Progenitor cell of endocrine pancreas (in vitro differentiated cells): Measurements from ENCODE around the gene USP32. TPM values are rescaled to one million over a fixed set of nuclear protein-coding genes. Genes with fewer than 3 reads are reported as not detected.

Experiments used
- DNase-seq: peaks from one replicate; pipeline ENCODE4 v3.0.0; 2021; ENCODE audit warnings: low spot score; ENCODE audit not compliant: unreplicated experiment
- H3K27ac Mint-ChIP-seq: 2 replicates; pipeline ENCODE4 v1.8.0; 2021; ENCODE audit warnings: mild to moderate bottlenecking, moderate library complexity, mixed read lengths
- H3K27me3 Mint-ChIP-seq: 2 replicates; pipeline ENCODE4 v1.8.0; 2021; ENCODE audit warnings: mixed read lengths
- H3K36me3 Mint-ChIP-seq: 2 replicates; pipeline ENCODE4 v1.8.0; 2022; ENCODE audit warnings: mixed read lengths; ENCODE audit not compliant: insufficient read depth
- H3K4me1 Mint-ChIP-seq: 2 replicates; pipeline ENCODE4 v1.8.0; 2021; ENCODE audit warnings: low read depth, mixed read lengths
- H3K4me3 Mint-ChIP-seq: 2 replicates; pipeline ENCODE4 v1.8.0; 2021; ENCODE audit warnings: low read depth, mild to moderate bottlenecking, moderate library complexity, mixed read lengths
- H3K9me3 Mint-ChIP-seq: 2 replicates; pipeline ENCODE4 v1.8.0; 2021; ENCODE audit warnings: low read depth, mixed read lengths
- CTCF ChIP-seq: fragments of 200-600 bp; sonication (generic); IDR thresholded peaks from one replicate; pipeline ENCODE4 v1.5.0; 2021; ENCODE audit warnings: antibody characterized with exemption, mild to moderate bottlenecking; ENCODE audit not compliant: unreplicated experiment
- total RNA-seq: library from RNA; stranded (reverse); gene quantifications from 2 replicates; pipeline ENCODE4 v1.2.1, GENCODE V29; 2021

The USP32 gene
- total RNA-seq, 1 donor from 2014 or later = 42.7 TPM

GRCh38 chr17:60300949-60301348 lies 91.0 kb downstream of the USP32 start:
- Mint-ChIP-seq H3K4me3 (no peak overlapping the region), H3K36me3 (no peaks in the 10 kb centered on the region), H3K27me3 (no peaks in the 10 kb centered on the region), H3K27ac (no peak overlapping the region), H3K9me3 (no peaks in the 10 kb centered on the region), H3K4me1 (peaks cover 16% of the 10 kb centered on the region)
- no peak for DNase-seq
- no peak for TF ChIP-seq CTCF

- no peak for TF ChIP-seq CTCF
- H3K36me3 Mint-ChIP-seq = no peaks in the 10 kb centered on the region
Observed at GRCh38 chr17:60300011-60300410, 91.9 kb downstream of the USP32 start.

GRCh38 chr17:60297760-60298401 lies 94.1 kb downstream of the USP32 start:
- no peaks in the 10 kb centered on the region for H3K27me3 Mint-ChIP-seq
- H3K4me1 Mint-ChIP-seq = peaks cover 5% of the 10 kb centered on the region
- peaks cover 3% of the 10 kb centered on the region for H3K36me3 Mint-ChIP-seq
- H3K9me3 Mint-ChIP-seq = no peaks in the 10 kb centered on the region
- no peak for DNase-seq
- no peak overlapping the region for H3K4me3 Mint-ChIP-seq
- no peak for TF ChIP-seq CTCF
- no peak overlapping the region for H3K27ac Mint-ChIP-seq

More at GRCh38 chr17:60300011-60300410, 91.9 kb downstream of the USP32 start:
- H3K27ac Mint-ChIP-seq = no peak overlapping the region
- H3K4me1 Mint-ChIP-seq = peaks cover 14% of the 10 kb centered on the region
- H3K9me3 Mint-ChIP-seq = no peaks in the 10 kb centered on the region
- H3K4me3 Mint-ChIP-seq = no peak overlapping the region
- no peaks in the 10 kb centered on the region for H3K27me3 Mint-ChIP-seq
- no peak for DNase-seq

GRCh38 chr17:60296177-60296576 lies 95.8 kb downstream of the USP32 start:
- TF ChIP-seq CTCF = no peak
- peaks cover 7% of the 10 kb centered on the region for H3K36me3 Mint-ChIP-seq
- H3K27me3 Mint-ChIP-seq = no peaks in the 10 kb centered on the region
- H3K4me3 Mint-ChIP-seq = no peak overlapping the region
- peaks cover 3% of the 10 kb centered on the region for H3K4me1 Mint-ChIP-seq
- no peaks in the 10 kb centered on the region for H3K9me3 Mint-ChIP-seq
- no peak for DNase-seq
- H3K27ac Mint-ChIP-seq = no peak overlapping the region

DNA sequence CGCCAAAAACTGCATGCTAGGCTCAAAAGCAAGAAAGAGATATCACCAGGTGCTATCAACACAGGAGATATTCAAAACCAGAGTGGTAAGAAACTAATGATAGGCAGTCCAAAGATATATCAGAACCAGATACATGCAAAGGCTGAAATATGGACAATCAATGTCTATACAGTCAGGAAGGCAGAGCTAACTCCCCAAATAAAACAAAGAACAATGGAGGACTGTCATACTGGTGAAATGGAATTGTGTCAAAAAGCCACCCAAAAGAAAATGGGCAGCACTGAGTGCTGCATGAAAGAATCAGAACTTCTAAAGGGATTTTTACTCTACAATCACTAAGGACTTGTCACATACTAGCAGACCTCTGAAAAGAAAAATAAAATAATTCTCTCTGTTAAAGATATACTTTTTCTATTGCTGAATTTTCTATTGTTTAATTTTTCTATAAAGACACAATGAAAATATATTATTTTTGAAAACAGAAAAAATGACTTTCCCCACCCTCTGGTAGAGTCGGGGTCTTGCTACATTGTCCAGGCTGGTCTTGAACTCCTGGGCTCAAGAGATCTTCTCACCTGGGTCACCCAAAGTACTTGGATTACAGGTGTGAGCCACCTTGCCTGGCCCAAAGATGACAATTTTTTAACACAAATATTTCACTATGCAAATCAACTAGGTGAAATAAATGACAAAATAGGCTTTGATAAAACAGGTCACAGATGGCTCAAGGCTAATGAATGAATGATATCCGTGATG lies 98.2 kb downstream of the USP32 start:
- Mint-ChIP-seq H3K9me3 (no peaks in the 10 kb centered on the region), H3K27ac (no peak overlapping the region), H3K36me3 (peaks cover 8% of the 10 kb centered on the region), H3K4me3 (no peak overlapping the region), H3K27me3 (no peaks in the 10 kb centered on the region), H3K4me1 (peaks cover 5% of the 10 kb centered on the region)
- TF ChIP-seq CTCF = no peak
- no peak for DNase-seq
